ENCODE results near the gene CD36.

CD36 gene

GRCh38 chr7:80671744-80672143, 33.3 kb downstream of the CD36 start:
- DNase-seq (ENCODE audit: low read depth), result no peak
- no peak for TF ChIP-seq CTCF (IDR thresholded peaks at IDR 0.05; ENCODE audit: low read depth, low read length, missing control alignments)
- H3K4me3 ChIP-seq (ENCODE audit: low read depth, low read length), result no peak overlapping the region

GRCh38 chr7:80675090-80675489, 36.6 kb downstream of the CD36 start:
- no peak for DNase-seq (ENCODE audit: low read depth)
- no peak overlapping the region for H3K4me3 ChIP-seq (ENCODE audit: low read depth, low read length)
- no peak for TF ChIP-seq CTCF (IDR thresholded peaks at IDR 0.05; ENCODE audit: low read depth, low read length, missing control alignments)

- H3K4me3 ChIP-seq (ENCODE audit: low read depth, low read length), result no peak overlapping the region
Observed at GRCh38 chr7:80676404-80676803, 38.0 kb downstream of the CD36 start.

GRCh38 chr7:80677629-80678028, 39.2 kb downstream of the CD36 start:
- no peak for DNase-seq (ENCODE audit: low read depth)
- TF ChIP-seq CTCF (IDR thresholded peaks at IDR 0.05; ENCODE audit: low read depth, low read length, missing control alignments), result no peak
- H3K4me3 ChIP-seq (ENCODE audit: low read depth, low read length), result no peak overlapping the region

More at GRCh38 chr7:80676404-80676803, 38.0 kb downstream of the CD36 start:
- no peak for TF ChIP-seq CTCF (IDR thresholded peaks at IDR 0.05; ENCODE audit: low read depth, low read length, missing control alignments)
- no peak for DNase-seq (ENCODE audit: low read depth)

- DNase-seq (ENCODE audit: low read depth), result no peak
- H3K4me3 ChIP-seq (ENCODE audit: low read depth, low read length), result no peak overlapping the region
- TF ChIP-seq CTCF (IDR thresholded peaks at IDR 0.05; ENCODE audit: low read depth, low read length, missing control alignments), result no peak
Observed at GRCh38 chr7:80678707-80679106, 40.3 kb downstream of the CD36 start.

- TF ChIP-seq CTCF (IDR thresholded peaks at IDR 0.05; ENCODE audit: low read depth, low read length, missing control alignments), result no peak
- DNase-seq (ENCODE audit: low read depth), result no peak
- H3K4me3 ChIP-seq (ENCODE audit: low read depth, low read length), result no peak overlapping the region
Observed at GRCh38 chr7:80679921-80680907, 41.8 kb downstream of the CD36 start.

Data from GM12864 (cell line).